ENCODE measurements around the gene DDX60.

DNA sequence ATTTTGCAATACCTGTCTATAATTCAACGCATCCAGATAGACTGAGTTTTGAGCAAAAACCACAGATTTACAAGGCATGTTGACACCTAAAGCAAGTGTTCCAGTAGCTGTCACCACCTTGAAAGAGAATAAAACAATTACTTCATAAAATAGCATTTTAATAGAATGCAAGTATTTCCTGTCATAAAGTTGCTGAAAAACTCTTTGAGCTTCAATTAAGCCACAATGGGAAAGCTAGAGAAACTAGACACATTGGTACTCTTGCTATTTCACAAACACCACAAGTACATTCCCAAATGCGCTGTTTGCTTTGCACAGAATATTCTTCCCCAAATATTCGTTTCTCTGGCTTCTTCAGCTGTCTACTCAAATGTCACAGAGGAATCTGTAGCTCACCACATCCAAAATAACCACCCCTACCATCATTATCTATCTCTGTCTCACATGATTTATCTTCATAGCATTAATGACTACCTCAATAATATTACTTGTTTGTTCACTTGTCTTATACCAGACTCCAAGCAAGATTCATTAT is 70.3 kb downstream of the DDX60 start:
- TF ChIP-seq, protein P1, sequence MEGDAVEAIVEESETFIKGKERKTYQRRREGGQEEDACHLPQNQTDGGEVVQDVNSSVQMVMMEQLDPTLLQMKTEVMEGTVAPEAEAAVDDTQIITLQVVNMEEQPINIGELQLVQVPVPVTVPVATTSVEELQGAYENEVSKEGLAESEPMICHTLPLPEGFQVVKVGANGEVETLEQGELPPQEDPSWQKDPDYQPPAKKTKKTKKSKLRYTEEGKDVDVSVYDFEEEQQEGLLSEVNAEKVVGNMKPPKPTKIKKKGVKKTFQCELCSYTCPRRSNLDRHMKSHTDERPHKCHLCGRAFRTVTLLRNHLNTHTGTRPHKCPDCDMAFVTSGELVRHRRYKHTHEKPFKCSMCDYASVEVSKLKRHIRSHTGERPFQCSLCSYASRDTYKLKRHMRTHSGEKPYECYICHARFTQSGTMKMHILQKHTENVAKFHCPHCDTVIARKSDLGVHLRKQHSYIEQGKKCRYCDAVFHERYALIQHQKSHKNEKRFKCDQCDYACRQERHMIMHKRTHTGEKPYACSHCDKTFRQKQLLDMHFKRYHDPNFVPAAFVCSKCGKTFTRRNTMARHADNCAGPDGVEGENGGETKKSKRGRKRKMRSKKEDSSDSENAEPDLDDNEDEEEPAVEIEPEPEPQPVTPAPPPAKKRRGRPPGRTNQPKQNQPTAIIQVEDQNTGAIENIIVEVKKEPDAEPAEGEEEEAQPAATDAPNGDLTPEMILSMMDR (IDR thresholded peaks at IDR 0.05; ENCODE audit: extremely low read depth in 1 of 2, insufficient read depth in 1 of 2, low read depth in 1 of 2, low read length in 2 of 2), result no peak
- TF ChIP-seq POLR2A (IDR thresholded peaks at IDR 0.05; ENCODE audit: low read depth, low read length) (no peak), EZH2 (IDR thresholded peaks at IDR 0.05; ENCODE audit: borderline replicate concordance, low read depth, low read length, severe bottlenecking) (no peak), MYC (IDR thresholded peaks at IDR 0.05; ENCODE audit: low read depth, low read length) (no peak), POLR2AphosphoS5 (IDR thresholded peaks at IDR 0.05; ENCODE audit: insufficient read depth, low read depth, low read length) (no peak), GATA2 (IDR thresholded peaks at IDR 0.05; ENCODE audit: insufficient read depth, insufficient read length, low read depth, low read length) (no peak), JUN (IDR thresholded peaks at IDR 0.05; ENCODE audit: borderline replicate concordance, insufficient read depth, insufficient read length, low read depth) (no peak), FOS (IDR thresholded peaks at IDR 0.05; ENCODE audit: borderline replicate concordance, insufficient read depth, low read length) (no peak)
- TF ChIP-seq, protein P2, sequence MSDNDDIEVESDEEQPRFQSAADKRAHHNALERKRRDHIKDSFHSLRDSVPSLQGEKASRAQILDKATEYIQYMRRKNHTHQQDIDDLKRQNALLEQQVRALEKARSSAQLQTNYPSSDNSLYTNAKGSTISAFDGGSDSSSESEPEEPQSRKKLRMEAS (IDR thresholded peaks at IDR 0.05; ENCODE audit: insufficient read depth, insufficient read length), result no peak

Data from endothelial cell of umbilical vein (primary cell).